HCT116 (cell line): ENCODE data around the gene LRRC56. TPM values are rescaled to one million over a fixed set of nuclear protein-coding genes. Genes with fewer than 3 reads are reported as not detected.

Experiments used
- ATAC-seq: fragments of 200-7000 bp; cut with Tn5 transposase; 2 replicates; pipeline ENCODE4 v1.9.1; 2020; ENCODE audit warnings: mild to moderate bottlenecking, moderate library complexity
- BruUV-seq: library from RNA; stranded (reverse); fragments of 400-500 nt; replicated peaks from 2 replicates; lab custom pipeline; 2021; lab: Mats Ljungman, UMichigan
- CTCF ChIA-PET: fragments of 300-600 bp; sonication (Branson Sonifier 250); formaldehyde crosslinking; loops from one replicate; lab custom pipeline; 2021; ENCODE audit warnings: antibody characterized with exemption; lab: Charles Lee
- POLR2A ChIA-PET: fragments of 300-600, 350-600 bp; sonication (Branson Sonifier 250); formaldehyde crosslinking; loops from one replicate; lab custom pipeline; 2021; ENCODE audit warnings: antibody characterized with exemption; lab: Charles Lee
- RAD21 ChIA-PET, 2 experiments: fragments of 300-600 bp; sonication (Branson Sonifier 250); formaldehyde crosslinking; loops; one replicate each; lab custom pipeline; 2023; ENCODE audit warnings: low total read pairs in 2 of 2; ENCODE audit not compliant: uncharacterized antibody in 2 of 2, unreplicated experiment in 2 of 2, low non-redundant PET in 1 of 2; lab: Charles Lee
- DNase-seq: peaks from one replicate; pipeline ENCODE4 v3.0.0-alpha.2; 2010; ENCODE audit warnings: low read depth, low spot score
- H2AFZ ChIP-seq: fragments of 200-600 bp; shearing (Covaris generic), sonication (generic); 2 replicates; pipeline ENCODE4 v1.6.1; 2017; ENCODE audit warnings: low read depth, mixed run types, mixed read lengths, antibody characterized with exemption, low read length; ENCODE audit not compliant: poor library complexity, severe bottlenecking
- H3K27ac ChIP-seq: 2 replicates; pipeline ENCODE4 v1.5.1; 2012; ENCODE audit warnings: low read depth, low read length
- H3K27me3 ChIP-seq: fragments of 200-600 bp; sonication (generic); 2 replicates; pipeline ENCODE4 v1.6.1; 2016; ENCODE audit warnings: mixed run types, low read length, mixed read lengths; ENCODE audit not compliant: insufficient read depth
- H3K36me3 ChIP-seq, 2 experiments: fragments of 200-500 bp in 1 of 2; fragments of 200-600 bp in 1 of 2; sonication (Bioruptor generic) in 1 of 2; sonication (generic) in 1 of 2; 2 replicates each; pipeline versions ENCODE4 v1.5.1 to v1.6.1; 2014 to 2016; ENCODE audit warnings: low read length in 2 of 2, inconsistent platforms in 1 of 2, mixed read lengths in 1 of 2, mixed run types in 1 of 2; ENCODE audit not compliant: insufficient read depth in 2 of 2, control insufficient read depth in 1 of 2
- H3K4me1 ChIP-seq, 2 experiments: fragments of 200-600 bp in 1 of 2; sonication (generic) in 1 of 2; 2 replicates each; pipeline versions ENCODE4 v1.5.1 to v1.6.1; 2012 to 2017; ENCODE audit warnings: low read length in 2 of 2, inconsistent platforms in 1 of 2, mild to moderate bottlenecking in 1 of 2, mixed read lengths in 1 of 2, mixed run types in 1 of 2, moderate library complexity in 1 of 2; ENCODE audit not compliant: insufficient read depth in 2 of 2, control insufficient read depth in 1 of 2
- H3K4me2 ChIP-seq: fragments of 200-600 bp; sonication (generic); 2 replicates; pipeline ENCODE4 v1.6.1; 2017; ENCODE audit warnings: mixed run types, low read length, mixed read lengths
- H3K4me3 ChIP-seq, 2 experiments: fragments of 200-600 bp in 1 of 2; sonication (generic) in 1 of 2; replicated peaks in 1 of 2; 2 replicates each; pipeline ENCODE4 v1.5.1; 2011 to 2016; ENCODE audit warnings: low read length in 2 of 2, control low read depth in 1 of 2, low read depth in 1 of 2, mild to moderate bottlenecking in 1 of 2, mixed read lengths in 1 of 2, mixed run types in 1 of 2
- H3K79me2 ChIP-seq: fragments of 200-600 bp; sonication (generic); 2 replicates; pipeline ENCODE4 v1.6.1; 2017; ENCODE audit warnings: mild to moderate bottlenecking, mixed run types, low read length, moderate library complexity, mixed read lengths; ENCODE audit not compliant: insufficient read depth
- H3K9ac ChIP-seq: fragments of 200-600 bp; sonication (generic); 2 replicates; pipeline ENCODE4 v1.6.1; 2016; ENCODE audit warnings: low read length, mixed read lengths
- H3K9me2 ChIP-seq: fragments of 200-600 bp; sonication (generic), shearing (Covaris generic); 2 replicates; pipeline ENCODE4 v1.6.1; 2017; ENCODE audit warnings: mixed run types, mild to moderate bottlenecking, moderate library complexity; ENCODE audit not compliant: insufficient read depth
- H3K9me3 ChIP-seq, 2 experiments: fragments of 200-500 bp in 1 of 2; fragments of 200-600 bp in 1 of 2; sonication (Bioruptor generic) in 1 of 2; sonication (generic) in 1 of 2; 2 replicates each; pipeline ENCODE4 v1.6.1; 2014 to 2017; ENCODE audit warnings: low read length in 2 of 2, mixed read lengths in 2 of 2, inconsistent platforms in 1 of 2, low read depth in 1 of 2, mild to moderate bottlenecking in 1 of 2, mixed run types in 1 of 2, moderate library complexity in 1 of 2; ENCODE audit not compliant: control insufficient read depth in 1 of 2, insufficient read depth in 1 of 2
- H4K20me1 ChIP-seq: fragments of 200-600 bp; sonication (generic), shearing (Covaris generic); 2 replicates; pipeline ENCODE4 v1.6.1; 2017; ENCODE audit warnings: mixed run types, mild to moderate bottlenecking, moderate library complexity; ENCODE audit not compliant: insufficient read depth
- EGR1 ChIP-seq: IDR thresholded peaks from 2 replicates; pipeline ENCODE4 v1.6.1; 2012; ENCODE audit warnings: low read depth
- EZH2 ChIP-seq: fragments of 200-600 bp; sonication (generic); IDR thresholded peaks from 2 replicates; pipeline ENCODE4 v1.6.1; 2017; ENCODE audit warnings: antibody characterized with exemption, mixed run types
- FOSL1 ChIP-seq: IDR thresholded peaks from 2 replicates; pipeline ENCODE4 v1.6.1; 2012; ENCODE audit warnings: low read depth
- JUND ChIP-seq: IDR thresholded peaks from 2 replicates; pipeline ENCODE4 v1.6.1; 2012
- POLR2A ChIP-seq: IDR thresholded peaks from 2 replicates; pipeline ENCODE4 v1.7.0; 2011; ENCODE audit warnings: borderline replicate concordance; ENCODE audit not compliant: insufficient read depth, insufficient read length; ENCODE audit errors: extremely low read depth
- POLR2AphosphoS5 ChIP-seq: IDR thresholded peaks from 2 replicates; pipeline ENCODE4 v1.6.1; 2011; ENCODE audit warnings: mild to moderate bottlenecking, low read depth, low read length, moderate library complexity
- REST ChIP-seq: IDR thresholded peaks from 2 replicates; pipeline ENCODE4 v1.6.1; 2012; ENCODE audit warnings: low read depth
- SRF ChIP-seq: IDR thresholded peaks from 2 replicates; pipeline ENCODE4 v1.6.1; 2012; ENCODE audit warnings: low read depth
- YY1 ChIP-seq: IDR thresholded peaks from 2 replicates; pipeline ENCODE4 v1.6.1; 2011; ENCODE audit warnings: low read length, low read depth, moderate library complexity, mild to moderate bottlenecking; ENCODE audit not compliant: insufficient replicate concordance; ENCODE audit errors: extremely low read depth
- ZFX ChIP-seq: fragments of 450-650 bp; IDR thresholded peaks from 2 replicates; pipeline ENCODE4 v1.6.1; 2017
- ZNF274 ChIP-seq: fragments of 200-500 bp; sonication (Bioruptor generic); IDR thresholded peaks from 2 replicates; pipeline ENCODE4 v1.6.1; 2014; ENCODE audit warnings: mild to moderate bottlenecking, low read depth, low read length, inconsistent platforms
- intact Hi-C: fragments of 100-400 bp; cut with micrococcal nuclease; formaldehyde crosslinking; loops from 2 replicates; pipeline ENCODE4 v1.10.0; 2022
- total RNA-seq: library from RNA; stranded (reverse); gene quantifications from one replicate; pipeline ENCODE4 v1.2.1, GENCODE V29; 2021; ENCODE audit not compliant: unreplicated experiment

The LRRC56 gene
- total RNA-seq, 1 experiment from 2014 or later = 9.1 TPM

- Histone ChIP-seq H3K27ac (no peak overlapping the region), H3K79me2 (peaks cover 85% of the 10 kb centered on the region), H3K4me3 (no peak overlapping the region), H3K36me3 (peaks cover 67% of the 10 kb centered on the region in 2 experiments), H3K27me3 (no peaks in the 10 kb centered on the region), H4K20me1 (no peaks in the 10 kb centered on the region), H3K9me3 (no peaks in the 10 kb centered on the region), H3K9me2 (no peaks in the 10 kb centered on the region), H3K9ac (no peak overlapping the region), H3K4me2 (no peak overlapping the region), H2AFZ (no peak overlapping the region), H3K4me1 (peaks cover 0 to 8% of the 10 kb centered on the region in 2 experiments; a peak in 2 of 4 replicates)
- ChIA-PET RAD21 (no interaction called here), POLR2A (no interaction called here), CTCF (no interaction called here)
- no peak for ATAC-seq
- no peak for TF ChIP-seq REST
- no peak for TF ChIP-seq SRF
- no TSS peak for BruUV-seq
- intact Hi-C loops = no loop called here
- DNase-seq = no peak
These were observed 55.2 kb downstream of the LRRC56 start for GRCh38 chr11:592501-592900.

- no peaks in the 10 kb centered on the region for H4K20me1 ChIP-seq
- no TSS peak for BruUV-seq
- POLR2A ChIA-PET = no interaction called here
- DNase-seq = no peak
- TF ChIP-seq POLR2A (no peak), FOSL1 (no peak), YY1 (no peak), EGR1 (no peak), POLR2AphosphoS5 (no peak), ZNF274 (no peak), EZH2 (no peak), JUND (no peak), ZFX (no peak)
- TF ChIP-seq, all 23 proteins: peak for 0
- H3K9me2 ChIP-seq = no peaks in the 10 kb centered on the region
- no peak overlapping the region for H3K4me3 ChIP-seq
- H3K36me3 ChIP-seq = peaks cover 66 to 67% of the 10 kb centered on the region in 2 experiments
- ChIA-PET RAD21 (no interaction called here), CTCF (no interaction called here)
- no peak for ATAC-seq
- no peak overlapping the region for H2AFZ ChIP-seq
- peaks cover 0 to 8% of the 10 kb centered on the region in 2 experiments; a peak in 2 of 4 replicates for H3K4me1 ChIP-seq
- H3K4me2 ChIP-seq = no peak overlapping the region
- H3K9me3 ChIP-seq = no peaks in the 10 kb centered on the region
- no peaks in the 10 kb centered on the region for H3K27me3 ChIP-seq
- peaks cover 84% of the 10 kb centered on the region for H3K79me2 ChIP-seq
- no peak overlapping the region for H3K9ac ChIP-seq
- H3K27ac ChIP-seq = no peak overlapping the region
- intact Hi-C loops = no loop called here
These were observed 55.6 kb downstream of the LRRC56 start for GRCh38 chr11:592918-593317.
